ENCODE measurements around the gene ONECUT3.

DNA sequence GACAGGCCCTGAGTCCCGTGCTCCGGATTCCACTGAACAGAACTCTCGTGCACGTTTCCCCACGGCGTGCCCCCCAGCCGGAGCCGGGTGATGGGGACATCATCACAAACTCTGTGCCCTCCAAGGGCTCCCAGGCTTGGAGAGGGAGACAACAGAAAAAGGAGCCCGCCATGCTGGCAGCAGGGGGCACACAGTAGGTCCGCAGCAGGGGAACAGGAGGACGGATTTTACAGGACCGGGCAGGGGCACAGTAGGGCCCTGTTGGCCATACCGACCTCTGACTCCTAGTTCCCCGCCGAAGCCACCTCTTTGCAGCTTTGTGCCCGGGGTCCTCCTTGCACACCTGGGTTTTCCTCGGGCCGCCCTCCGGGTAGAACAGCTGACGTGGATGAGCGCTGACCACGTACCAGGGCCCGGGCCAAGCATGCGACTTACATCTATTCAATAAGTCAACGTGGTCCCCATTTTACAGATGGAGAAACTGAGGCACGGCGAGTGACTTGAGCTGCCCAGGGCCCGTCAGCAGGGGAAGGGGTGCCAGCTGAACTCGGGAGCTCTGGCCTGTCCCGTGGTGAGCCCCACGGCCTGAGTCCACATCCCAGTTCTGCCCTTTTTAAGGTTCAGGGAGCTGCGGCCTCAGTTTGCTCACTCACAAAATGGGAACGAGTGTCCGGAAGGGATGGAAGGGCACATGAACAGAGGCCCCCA is 10.2 kb upstream of the ONECUT3 start:
- TF ChIP-seq, protein P1, sequence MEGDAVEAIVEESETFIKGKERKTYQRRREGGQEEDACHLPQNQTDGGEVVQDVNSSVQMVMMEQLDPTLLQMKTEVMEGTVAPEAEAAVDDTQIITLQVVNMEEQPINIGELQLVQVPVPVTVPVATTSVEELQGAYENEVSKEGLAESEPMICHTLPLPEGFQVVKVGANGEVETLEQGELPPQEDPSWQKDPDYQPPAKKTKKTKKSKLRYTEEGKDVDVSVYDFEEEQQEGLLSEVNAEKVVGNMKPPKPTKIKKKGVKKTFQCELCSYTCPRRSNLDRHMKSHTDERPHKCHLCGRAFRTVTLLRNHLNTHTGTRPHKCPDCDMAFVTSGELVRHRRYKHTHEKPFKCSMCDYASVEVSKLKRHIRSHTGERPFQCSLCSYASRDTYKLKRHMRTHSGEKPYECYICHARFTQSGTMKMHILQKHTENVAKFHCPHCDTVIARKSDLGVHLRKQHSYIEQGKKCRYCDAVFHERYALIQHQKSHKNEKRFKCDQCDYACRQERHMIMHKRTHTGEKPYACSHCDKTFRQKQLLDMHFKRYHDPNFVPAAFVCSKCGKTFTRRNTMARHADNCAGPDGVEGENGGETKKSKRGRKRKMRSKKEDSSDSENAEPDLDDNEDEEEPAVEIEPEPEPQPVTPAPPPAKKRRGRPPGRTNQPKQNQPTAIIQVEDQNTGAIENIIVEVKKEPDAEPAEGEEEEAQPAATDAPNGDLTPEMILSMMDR (IDR thresholded peaks at IDR 0.05), result no peak
- TF ChIP-seq POLR2A (IDR thresholded peaks at IDR 0.05), result no peak
